ENCODE measurements around the gene CCDC6. TPM values are rescaled to one million over a fixed set of nuclear protein-coding genes. Genes with fewer than 3 reads are reported as not detected.

CCDC6 gene
- total RNA-seq, 1 experiment from 2014 or later: 54.9 TPM

DNA sequence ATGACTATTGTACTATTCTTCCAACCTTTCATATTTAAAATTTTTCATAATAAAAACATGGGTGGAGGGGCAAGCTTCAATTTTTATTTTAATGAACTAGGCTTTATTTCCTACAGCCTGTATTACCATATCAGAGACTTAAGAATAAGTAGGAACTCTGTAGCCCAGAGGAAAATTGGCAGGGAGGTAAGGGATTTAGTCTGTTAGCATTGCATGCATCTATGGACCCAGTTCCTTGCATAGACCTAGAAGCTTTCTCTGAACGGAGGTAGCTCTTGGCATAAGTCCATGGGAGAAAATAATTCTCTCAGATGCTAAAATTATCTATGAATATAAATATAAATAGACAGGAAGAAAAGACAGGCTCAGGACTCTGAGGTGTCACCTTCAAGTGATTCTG is 31.4 kb upstream of the CCDC6 start (continued):
- TF ChIP-seq CTCF (IDR thresholded peaks at IDR 0.05 in 2 of 3, conservative IDR thresholded peaks at IDR 0.05 in 1 of 3; ENCODE audit: borderline replicate concordance in 1 of 3, insufficient read depth in 1 of 3, low read depth in 2 of 3, low read length in 2 of 3) (no peak), CBX3 (IDR thresholded peaks at IDR 0.05; ENCODE audit: low read depth) (no peak), YY1 (IDR thresholded peaks at IDR 0.05; ENCODE audit: extremely low read depth, insufficient replicate concordance, low read depth, low read length) (no peak)
- TF ChIP-seq, protein P1, sequence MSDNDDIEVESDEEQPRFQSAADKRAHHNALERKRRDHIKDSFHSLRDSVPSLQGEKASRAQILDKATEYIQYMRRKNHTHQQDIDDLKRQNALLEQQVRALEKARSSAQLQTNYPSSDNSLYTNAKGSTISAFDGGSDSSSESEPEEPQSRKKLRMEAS (IDR thresholded peaks at IDR 0.05): no peak
- TF ChIP-seq, protein P2, sequence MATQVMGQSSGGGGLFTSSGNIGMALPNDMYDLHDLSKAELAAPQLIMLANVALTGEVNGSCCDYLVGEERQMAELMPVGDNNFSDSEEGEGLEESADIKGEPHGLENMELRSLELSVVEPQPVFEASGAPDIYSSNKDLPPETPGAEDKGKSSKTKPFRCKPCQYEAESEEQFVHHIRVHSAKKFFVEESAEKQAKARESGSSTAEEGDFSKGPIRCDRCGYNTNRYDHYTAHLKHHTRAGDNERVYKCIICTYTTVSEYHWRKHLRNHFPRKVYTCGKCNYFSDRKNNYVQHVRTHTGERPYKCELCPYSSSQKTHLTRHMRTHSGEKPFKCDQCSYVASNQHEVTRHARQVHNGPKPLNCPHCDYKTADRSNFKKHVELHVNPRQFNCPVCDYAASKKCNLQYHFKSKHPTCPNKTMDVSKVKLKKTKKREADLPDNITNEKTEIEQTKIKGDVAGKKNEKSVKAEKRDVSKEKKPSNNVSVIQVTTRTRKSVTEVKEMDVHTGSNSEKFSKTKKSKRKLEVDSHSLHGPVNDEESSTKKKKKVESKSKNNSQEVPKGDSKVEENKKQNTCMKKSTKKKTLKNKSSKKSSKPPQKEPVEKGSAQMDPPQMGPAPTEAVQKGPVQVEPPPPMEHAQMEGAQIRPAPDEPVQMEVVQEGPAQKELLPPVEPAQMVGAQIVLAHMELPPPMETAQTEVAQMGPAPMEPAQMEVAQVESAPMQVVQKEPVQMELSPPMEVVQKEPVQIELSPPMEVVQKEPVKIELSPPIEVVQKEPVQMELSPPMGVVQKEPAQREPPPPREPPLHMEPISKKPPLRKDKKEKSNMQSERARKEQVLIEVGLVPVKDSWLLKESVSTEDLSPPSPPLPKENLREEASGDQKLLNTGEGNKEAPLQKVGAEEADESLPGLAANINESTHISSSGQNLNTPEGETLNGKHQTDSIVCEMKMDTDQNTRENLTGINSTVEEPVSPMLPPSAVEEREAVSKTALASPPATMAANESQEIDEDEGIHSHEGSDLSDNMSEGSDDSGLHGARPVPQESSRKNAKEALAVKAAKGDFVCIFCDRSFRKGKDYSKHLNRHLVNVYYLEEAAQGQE (IDR thresholded peaks at IDR 0.05; ENCODE audit: low read depth): no peak

GRCh38 chr10:59934701-59935100 is 28.3 kb upstream of the CCDC6 start:
- Histone ChIP-seq H3K27me3 (ENCODE audit: insufficient read depth, low read length) (no peaks in the 10 kb centered on the region), H3K9ac (ENCODE audit: low read length) (no peak overlapping the region)
- intact Hi-C loops (cut with micrococcal nuclease): no loop called here

More at GRCh38 chr10:59934701-59935100, 28.3 kb upstream of the CCDC6 start:
- Histone ChIP-seq H3K4me3 (replicated peaks in 1 of 2; ENCODE audit: low read depth in 1 of 2, low read length in 2 of 2) (no peak overlapping the region), H3K27ac (ENCODE audit: low read depth, low read length) (no peak overlapping the region), H3K9me2 (ENCODE audit: insufficient read depth) (no peaks in the 10 kb centered on the region), H3K4me2 (ENCODE audit: low read length) (no peak overlapping the region), H3K9me3 (ENCODE audit: control insufficient read depth in 1 of 2, insufficient read depth in 1 of 2, low read depth in 1 of 2, low read length in 2 of 2) (no peaks in the 10 kb centered on the region), H3K79me2 (ENCODE audit: insufficient read depth, low read length) (no peaks in the 10 kb centered on the region), H3K4me1 (ENCODE audit: control insufficient read depth in 1 of 2, insufficient read depth in 2 of 2, low read length in 2 of 2) (no peaks in the 10 kb centered on the region), H2AFZ (ENCODE audit: low read depth, low read length, poor library complexity, severe bottlenecking) (no peak overlapping the region), H3K36me3 (ENCODE audit: control insufficient read depth in 1 of 2, insufficient read depth in 2 of 2, low read length in 2 of 2) (no peaks in the 10 kb centered on the region), H4K20me1 (ENCODE audit: insufficient read depth) (no peaks in the 10 kb centered on the region)
- no TSS peak for BruUV-seq (replicated peaks)
- CTCF ChIA-PET: no interaction called here
- TF ChIP-seq, protein P2 (IDR thresholded peaks at IDR 0.05; ENCODE audit: low read depth): no peak
- TF ChIP-seq SRF (IDR thresholded peaks at IDR 0.05; ENCODE audit: low read depth) (no peak), CBX3 (IDR thresholded peaks at IDR 0.05; ENCODE audit: low read depth) (no peak), SP1 (IDR thresholded peaks at IDR 0.05; ENCODE audit: low read depth) (no peak), ZNF274 (IDR thresholded peaks at IDR 0.05; ENCODE audit: low read depth, low read length) (no peak), ZFX (IDR thresholded peaks at IDR 0.05) (no peak), CTCF (IDR thresholded peaks at IDR 0.05 in 2 of 3, conservative IDR thresholded peaks at IDR 0.05 in 1 of 3; ENCODE audit: borderline replicate concordance in 1 of 3, insufficient read depth in 1 of 3, low read depth in 2 of 3, low read length in 2 of 3) (no peak), POLR2AphosphoS5 (IDR thresholded peaks at IDR 0.05; ENCODE audit: low read depth, low read length) (no peak), TCF7L2 (IDR thresholded peaks at IDR 0.05; ENCODE audit: borderline replicate concordance, extremely low read depth, insufficient read depth, insufficient read length) (no peak), RAD21 (IDR thresholded peaks at IDR 0.05; ENCODE audit: low read depth) (no peak)
- DNase-seq (ENCODE audit: low read depth, low spot score) (no peak), ATAC-seq (no peak)
- POLR2A ChIA-PET: no interaction called here
- RAD21 ChIA-PET (ENCODE audit: low non-redundant PET in 1 of 2, low total read pairs in 2 of 2, uncharacterized antibody in 2 of 2, unreplicated experiment in 2 of 2): no interaction called here
